GM18507 (cell line): Measurements from ENCODE around the gene NDUFS7.

Source experiments
- DNase-seq: peaks from one replicate; pipeline ENCODE4 v3.0.0; 2011; ENCODE audit warnings: low read depth; ENCODE audit not compliant: insufficient read length; ENCODE audit errors: extremely low spot score
- FAIRE-seq: peaks from 2 replicates; lab custom pipeline; 2011; peaks lifted over from hg19 to GRCh38; lab: Jason Lieb, UNC

The NDUFS7 gene

DNA sequence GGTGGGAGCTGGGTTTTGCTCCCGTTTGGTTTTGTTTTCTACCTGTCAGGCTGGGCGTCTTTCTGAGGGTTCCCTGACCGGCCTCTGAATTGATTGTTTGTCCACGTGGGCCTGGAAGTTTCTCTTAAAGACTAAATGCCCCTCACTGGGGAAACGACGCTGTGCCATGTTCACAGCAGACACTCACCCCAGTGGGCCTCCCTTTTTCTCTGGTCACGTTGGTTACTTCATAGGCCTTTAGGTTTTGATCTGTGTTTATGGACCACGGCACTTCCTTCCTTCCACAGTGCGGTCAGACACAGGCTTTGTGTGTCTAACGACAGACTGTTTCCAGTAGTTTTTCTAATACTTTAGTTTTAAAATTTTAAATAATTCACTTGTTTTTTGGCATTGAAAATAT, 20.1 kb upstream of the NDUFS7 start:
- DNase-seq: no peak
- FAIRE-seq: no peak

DNA sequence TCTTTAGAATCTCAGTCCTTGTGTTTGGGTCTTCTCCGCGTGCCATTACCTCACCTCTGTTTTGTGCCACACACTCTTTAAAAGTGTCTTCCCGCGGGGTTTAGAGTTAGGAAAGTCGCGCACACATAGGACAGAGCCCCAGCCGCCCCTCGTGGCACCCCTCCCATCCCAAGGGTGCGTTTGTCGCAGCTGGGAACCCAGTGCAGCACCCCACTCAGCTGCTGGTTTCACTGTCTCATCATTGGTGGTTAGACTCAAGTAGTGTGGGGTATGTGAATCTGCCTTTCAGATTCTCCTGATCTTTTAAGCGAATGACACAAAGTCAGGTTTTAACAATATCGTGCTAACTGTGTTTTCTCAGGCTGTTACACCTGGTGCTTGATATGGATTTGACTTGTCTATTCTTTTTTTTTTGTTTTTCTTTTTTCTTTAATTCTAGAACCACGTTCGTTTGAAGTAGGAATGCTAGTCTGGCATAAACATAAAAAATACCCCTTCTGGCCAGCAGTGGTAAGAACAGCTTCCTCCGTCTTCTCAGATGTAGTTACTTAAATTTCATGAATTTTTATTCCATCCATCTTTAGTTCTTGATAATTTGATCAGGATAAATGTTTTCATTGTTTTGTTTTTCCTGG, 19.5 kb upstream of the NDUFS7 start:
- DNase-seq (no peak), FAIRE-seq (no peak)

GRCh38 chr19:1365319-1366269, 18.1 kb upstream of the NDUFS7 start:
- DNase-seq (no peak), FAIRE-seq (no peak)

- no peak for FAIRE-seq
Observed at GRCh38 chr19:1366296-1366695, 17.4 kb upstream of the NDUFS7 start.

GRCh38 chr19:1366899-1367870, 16.5 kb upstream of the NDUFS7 start:
- FAIRE-seq (no peak), DNase-seq (no peak)

More at GRCh38 chr19:1366296-1366695, 17.4 kb upstream of the NDUFS7 start:
- no peak for DNase-seq

DNA sequence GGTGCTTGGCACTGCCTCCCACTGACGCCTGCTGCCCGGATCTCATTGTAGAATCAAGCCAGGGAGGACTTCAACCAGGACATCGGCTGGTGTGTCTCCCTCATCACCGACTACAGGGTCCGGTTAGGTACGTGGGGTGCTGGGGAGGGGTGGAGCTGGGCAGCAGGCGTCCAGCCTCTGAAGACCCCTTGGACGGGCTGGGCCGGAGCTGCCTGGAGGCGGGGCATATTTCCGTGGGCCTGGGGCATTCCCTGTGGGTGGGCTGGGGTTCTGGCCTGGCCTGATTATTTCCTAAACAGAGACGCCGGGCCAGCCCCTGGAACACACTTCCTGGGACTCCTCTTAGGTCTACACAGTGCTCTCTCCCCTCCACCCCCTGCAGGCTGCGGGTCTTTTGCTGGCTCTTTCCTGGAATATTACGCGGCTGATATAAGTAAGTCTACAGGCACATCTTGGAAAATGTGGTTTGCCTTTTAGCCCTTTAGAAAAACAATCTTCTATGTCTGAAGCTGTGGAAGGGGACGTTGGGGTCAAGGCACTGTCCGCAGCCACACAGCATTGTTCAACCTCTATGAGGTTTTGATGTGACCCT, 14.4 kb upstream of the NDUFS7 start:
- DNase-seq (no peak), FAIRE-seq (no peak)

DNA sequence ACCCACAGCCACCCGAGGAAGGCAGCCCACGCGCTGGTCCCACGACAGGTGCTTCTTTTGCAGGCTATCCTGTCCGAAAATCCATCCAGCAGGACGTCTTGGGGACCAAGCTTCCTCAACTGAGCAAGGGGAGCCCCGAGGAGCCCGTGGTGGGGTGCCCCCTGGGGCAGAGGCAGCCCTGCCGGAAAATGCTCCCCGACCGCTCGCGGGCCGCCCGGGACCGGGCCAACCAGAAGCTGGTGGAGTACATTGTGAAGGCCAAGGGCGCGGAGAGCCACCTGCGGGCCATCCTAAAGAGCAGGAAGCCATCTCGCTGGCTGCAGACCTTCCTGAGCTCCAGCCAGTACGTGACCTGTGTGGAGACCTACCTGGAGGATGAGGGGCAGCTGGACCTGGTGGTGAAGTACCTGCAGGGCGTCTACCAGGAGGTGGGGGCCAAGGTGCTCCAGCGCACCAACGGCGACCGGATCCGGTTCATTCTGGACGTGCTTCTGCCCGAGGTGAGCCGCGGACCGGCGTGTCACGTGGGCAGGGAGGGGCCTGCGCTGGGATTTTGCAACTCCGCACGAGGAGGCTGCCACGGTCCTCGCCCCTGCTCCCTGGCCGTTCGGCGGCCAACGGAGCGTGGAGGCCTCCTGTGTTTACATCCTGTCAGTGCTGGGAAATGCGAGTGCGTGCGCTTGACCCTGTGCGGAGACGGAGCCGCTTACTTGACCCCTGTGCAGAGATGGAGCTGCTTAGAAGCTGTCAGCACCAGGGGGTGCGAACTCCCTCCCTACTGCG, 12.9 kb upstream of the NDUFS7 start:
- DNase-seq (no peak), FAIRE-seq (no peak)

DNA sequence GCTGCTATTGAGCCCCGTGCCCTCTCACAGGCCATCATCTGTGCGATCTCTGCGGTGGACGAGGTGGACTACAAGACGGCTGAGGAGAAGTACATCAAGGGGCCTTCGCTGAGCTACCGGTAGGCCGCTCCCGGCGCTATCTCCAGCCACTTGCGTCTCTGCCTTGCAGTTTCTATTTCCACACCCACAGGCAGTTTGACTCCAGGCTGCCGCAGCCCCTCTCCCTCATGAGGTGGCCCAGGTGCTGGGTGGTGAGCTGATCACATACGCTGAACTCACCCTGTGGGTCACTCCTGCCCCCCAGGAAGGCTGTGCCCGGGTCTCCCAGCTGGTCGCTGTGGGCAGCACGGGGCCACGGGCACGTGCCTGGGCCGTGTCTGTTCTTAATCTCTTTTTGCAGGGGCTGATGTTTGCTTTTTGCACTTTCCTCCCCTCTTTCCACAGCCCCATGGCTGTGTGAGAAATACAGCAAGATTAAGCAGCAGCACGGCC, 10.6 kb upstream of the NDUFS7 start:
- FAIRE-seq: no peak
- no peak for DNase-seq

GRCh38 chr19:1373534-1374249, 10.0 kb upstream of the NDUFS7 start:
- FAIRE-seq: no peak
- no peak for DNase-seq

- no peak for DNase-seq
- FAIRE-seq: no peak
Observed at GRCh38 chr19:1374250-1374577, 9.5 kb upstream of the NDUFS7 start.

GRCh38 chr19:1376415-1376805, 7.3 kb upstream of the NDUFS7 start:
- FAIRE-seq (no peak), DNase-seq (no peak)

DNA sequence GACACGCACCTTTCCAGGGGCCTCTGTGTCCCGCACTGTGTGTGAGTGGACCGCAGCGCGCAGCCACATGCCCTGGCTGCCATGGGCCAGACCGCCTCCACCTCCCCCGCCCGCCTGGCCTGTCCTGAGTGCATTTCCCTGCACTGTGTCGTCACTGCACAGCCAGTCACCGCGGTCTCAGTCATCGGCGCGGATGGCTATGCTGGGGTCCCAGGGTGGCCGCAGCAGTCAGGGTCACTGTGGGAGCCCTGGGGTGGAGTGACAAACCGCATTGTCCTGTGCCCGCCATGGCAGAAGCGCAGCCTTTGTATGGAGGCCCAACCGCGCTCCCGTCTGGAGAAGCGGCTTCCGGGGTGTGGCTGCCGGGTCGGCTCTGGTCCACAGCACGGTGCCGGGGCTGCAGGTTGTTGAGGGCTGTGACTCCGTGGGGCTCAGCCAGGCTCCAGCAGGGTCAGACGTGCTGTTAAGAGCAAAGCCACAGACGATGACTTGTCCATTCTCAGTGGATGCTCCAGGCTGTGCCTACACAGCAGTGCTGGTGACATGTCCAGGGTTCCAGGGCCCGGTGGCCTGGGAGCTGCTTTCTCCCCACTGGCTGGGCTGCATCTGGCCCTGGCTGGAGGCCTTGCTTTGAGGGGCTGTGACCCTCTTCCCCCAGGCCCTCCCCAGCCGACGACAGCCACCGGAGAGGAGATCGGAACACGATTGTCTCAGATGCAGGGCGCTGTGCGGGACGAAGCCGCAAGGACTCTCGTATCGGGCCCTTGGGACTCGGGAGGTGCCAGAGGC, 6.3 kb upstream of the NDUFS7 start:
- DNase-seq: no peak
- FAIRE-seq: no peak

GRCh38 chr19:1377965-1378785, 5.5 kb upstream of the NDUFS7 start:
- FAIRE-seq (no peak), DNase-seq (no peak)

GRCh38 chr19:1379126-1379905, 4.4 kb upstream of the NDUFS7 start:
- FAIRE-seq: no peak
- DNase-seq: no peak

DNA sequence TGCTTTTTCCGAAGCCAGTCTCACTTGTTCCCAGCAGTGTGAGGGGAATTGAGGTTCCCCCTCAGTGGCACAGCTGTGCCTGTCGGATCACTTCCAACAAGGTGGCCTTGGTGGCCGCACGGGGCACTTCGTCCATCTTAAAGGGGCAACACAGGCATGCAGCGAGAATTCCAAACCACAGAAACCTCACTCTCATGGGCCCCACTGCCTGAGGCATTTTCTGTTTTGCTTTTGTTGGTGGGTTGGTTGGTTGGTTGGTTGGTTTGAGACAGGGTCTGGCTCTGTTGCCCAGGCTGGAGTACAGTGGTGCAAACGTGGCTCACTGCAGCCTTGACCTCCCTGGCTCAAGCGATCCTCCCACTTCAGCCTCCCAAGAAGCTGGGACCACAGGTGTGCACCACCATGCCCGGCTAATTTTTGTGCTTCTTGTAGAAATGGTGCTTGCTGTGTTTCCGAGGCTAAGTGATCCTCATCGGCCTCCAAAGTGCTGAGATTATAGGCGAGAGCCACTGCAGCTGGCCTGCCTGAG, 3.7 kb upstream of the NDUFS7 start:
- no peak for DNase-seq
- FAIRE-seq: no peak

GRCh38 chr19:1382250-1382649, 1.5 kb upstream of the NDUFS7 start:
- DNase-seq: no peak
- no peak for FAIRE-seq
